SK-N-MC (cell line): ENCODE data around the gene SPPL2A.
A peak's percentile ranks its signal among the peaks of the same experiment; 100 is the strongest.

Experiments used
- EZH2 ChIP-seq: fragments of 200-600 bp; sonication (generic); IDR thresholded peaks from one replicate; pipeline ENCODE4 v1.6.1; 2017; ENCODE audit warnings: antibody characterized with exemption
- FOXP2 ChIP-seq: optimal IDR thresholded peaks from 2 replicates; pipeline ENCODE3; 2011; ENCODE audit warnings: mild to moderate bottlenecking, moderate library complexity; ENCODE audit not compliant: insufficient read depth; ENCODE audit errors: extremely low read length, control extremely low read depth
- POLR2AphosphoS5 ChIP-seq: IDR thresholded peaks from 2 replicates; pipeline ENCODE4 v1.6.1; 2012; ENCODE audit warnings: mild to moderate bottlenecking, low read depth, low read length, borderline replicate concordance

- TF ChIP-seq POLR2AphosphoS5 (peak; percentile 94), EZH2 (no peak), FOXP2 (peak; percentile 45)
These were observed 78.8 kb downstream of the SPPL2A start, which contains the start of gene TRPM7 for GRCh38 chr15:50686469-50687301.
